HEK293T (cell line): ENCODE data around the gene SHISA2.

Experiments used
- BHLHE40 ChIP-seq: fragments of 450-650 bp; IDR thresholded peaks from 2 replicates; pipeline ENCODE4 v1.6.1; 2016; ENCODE audit warnings: mild to moderate bottlenecking, moderate library complexity, borderline replicate concordance
- ELF4 ChIP-seq: fragments of 450-650 bp; IDR thresholded peaks from 2 replicates; pipeline ENCODE4 v1.6.1; 2017; ENCODE audit warnings: antibody characterized with exemption
- FOXK2 ChIP-seq: fragments of 450-650 bp; IDR thresholded peaks from 2 replicates; pipeline ENCODE4 v1.6.1; 2016; ENCODE audit warnings: mild to moderate bottlenecking
- FOXM1 ChIP-seq: fragments of 450-650 bp; IDR thresholded peaks from 2 replicates; pipeline ENCODE4 v1.6.1; 2017; ENCODE audit warnings: mild to moderate bottlenecking, borderline replicate concordance
- L3MBTL2 ChIP-seq: fragments of 450-650 bp; conservative IDR thresholded peaks from 2 replicates; pipeline ENCODE4 v1.6.1; 2016; ENCODE audit warnings: mild to moderate bottlenecking
- NFRKB ChIP-seq: fragments of 450-650 bp; IDR thresholded peaks from 2 replicates; pipeline ENCODE4 v1.6.1; 2016; ENCODE audit warnings: mild to moderate bottlenecking, moderate library complexity
- SP1 ChIP-seq: fragments of 450-650 bp; IDR thresholded peaks from 2 replicates; pipeline ENCODE4 v1.6.1; 2017
- SUZ12 ChIP-seq: fragments of 450-650 bp; IDR thresholded peaks from 2 replicates; pipeline ENCODE4 v1.6.1; 2016; ENCODE audit warnings: mild to moderate bottlenecking
- ZNF384 ChIP-seq: fragments of 450-650 bp; IDR thresholded peaks from 2 replicates; pipeline ENCODE4 v1.6.1; 2016

DNA sequence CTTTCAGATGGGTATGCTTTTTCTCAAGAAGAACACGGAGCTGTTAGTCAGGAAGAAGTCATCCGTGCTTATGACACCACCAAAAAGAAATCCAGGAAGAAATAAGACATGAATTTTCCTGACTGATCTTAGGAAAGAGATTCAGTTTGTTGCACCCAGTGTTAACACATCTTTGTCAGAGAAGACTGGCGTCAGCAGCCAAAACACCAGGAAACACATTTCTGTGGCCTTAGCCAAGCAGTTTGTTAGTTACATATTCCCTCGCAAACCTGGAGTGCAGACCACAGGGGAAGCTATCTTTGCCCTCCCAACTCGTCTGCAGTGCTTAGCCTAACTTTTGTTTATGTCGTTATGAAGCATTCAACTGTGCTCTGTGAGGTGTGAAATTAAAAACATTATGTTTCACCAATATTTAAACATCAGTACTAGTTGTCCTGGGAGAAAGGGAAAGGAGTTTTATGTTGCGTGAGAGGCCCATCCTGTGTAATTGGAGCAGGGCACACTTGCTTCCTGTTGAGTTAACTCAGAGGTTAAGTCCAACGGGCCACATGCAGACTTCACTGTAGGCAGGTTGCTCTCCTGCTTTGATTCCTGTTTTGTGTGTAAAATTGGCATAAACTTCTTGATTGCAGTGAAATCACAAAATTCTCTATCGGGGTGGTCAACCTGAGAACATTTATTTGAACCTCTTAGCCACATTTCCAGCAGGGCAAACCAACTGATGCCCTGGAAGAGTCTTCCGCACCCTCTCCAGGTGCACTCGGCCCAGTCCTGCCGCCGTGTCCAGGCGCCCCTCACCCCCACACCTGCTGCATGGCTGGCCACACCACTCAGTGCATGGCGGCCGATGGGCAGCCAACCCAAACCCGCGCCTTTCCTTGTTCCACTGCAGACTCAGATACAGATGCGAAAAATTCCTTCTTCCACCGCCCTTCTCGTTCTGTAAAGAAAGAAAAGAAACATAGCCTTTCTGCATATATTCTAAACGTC is 31.6 kb downstream of the SHISA2 start:
- no peak; the same call in 1 of the 2 replicates for TF ChIP-seq L3MBTL2
- no peak for TF ChIP-seq SP1
- TF ChIP-seq ELF4, result no peak
- TF ChIP-seq FOXK2, result no peak
- no peak for TF ChIP-seq ZNF384
- no peak for TF ChIP-seq NFRKB
- TF ChIP-seq BHLHE40, result no peak
- TF ChIP-seq FOXM1, result no peak
- TF ChIP-seq SUZ12, result no peak
